Fibroblast of skin of right quadriceps (primary cell): Measurements from ENCODE around the gene RNF207.

Experiments
- DNase-seq: peaks from one replicate; pipeline ENCODE4 v3.0.0-alpha.2; 2013

The RNF207 gene

DNA sequence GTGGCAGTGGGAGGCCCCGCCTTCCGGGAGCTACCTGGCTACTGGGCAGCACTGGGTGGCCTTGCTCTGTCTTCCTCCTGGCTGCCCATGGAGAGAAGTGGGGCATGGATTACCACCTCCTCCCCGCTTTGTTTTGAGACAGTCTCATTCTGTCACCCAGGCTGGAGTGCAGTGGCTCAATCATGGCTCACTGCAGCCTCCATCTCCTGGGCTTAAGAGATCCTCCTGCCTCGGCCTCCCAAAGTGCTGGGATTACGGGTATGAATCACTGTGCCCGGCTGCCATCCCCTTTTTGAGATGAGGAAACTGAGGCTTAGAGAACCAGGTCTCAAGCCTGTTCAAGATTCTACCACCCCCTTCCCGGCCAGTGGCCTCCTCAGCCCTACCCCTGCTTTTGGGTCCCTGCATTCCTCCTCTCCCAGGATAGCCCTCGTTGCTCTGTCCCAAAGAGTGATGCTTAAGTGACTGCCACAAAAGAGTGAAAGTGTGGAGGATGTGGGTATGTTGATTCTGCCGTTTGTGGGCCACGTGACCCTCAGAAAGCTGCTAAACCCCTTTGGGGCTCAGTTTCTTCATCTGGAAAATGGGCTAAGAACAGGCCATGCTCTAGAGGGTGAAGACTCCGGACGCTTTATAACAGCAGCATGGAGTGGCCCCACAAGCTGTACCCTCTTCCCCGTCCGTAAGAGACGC is 45.9 kb downstream of the RNF207 start:
- no peak for DNase-seq

DNA sequence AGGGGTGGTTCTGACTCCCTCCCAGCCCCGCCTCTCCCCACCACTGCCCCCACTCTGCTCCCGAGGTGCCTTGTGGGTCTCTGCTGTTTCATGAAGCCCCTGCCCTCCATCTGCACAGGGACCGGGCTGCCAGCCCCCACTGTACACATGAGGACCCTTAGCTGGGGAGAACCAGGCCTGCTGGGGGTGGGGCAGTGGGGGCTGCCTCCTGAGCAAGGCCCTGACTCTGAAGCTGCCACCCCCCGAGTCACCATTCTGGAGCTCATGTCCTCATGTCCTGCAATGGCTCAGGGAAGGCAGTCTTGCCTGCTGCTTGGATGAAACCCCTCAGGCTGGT is 46.4 kb downstream of the RNF207 start:
- no peak for DNase-seq

DNA sequence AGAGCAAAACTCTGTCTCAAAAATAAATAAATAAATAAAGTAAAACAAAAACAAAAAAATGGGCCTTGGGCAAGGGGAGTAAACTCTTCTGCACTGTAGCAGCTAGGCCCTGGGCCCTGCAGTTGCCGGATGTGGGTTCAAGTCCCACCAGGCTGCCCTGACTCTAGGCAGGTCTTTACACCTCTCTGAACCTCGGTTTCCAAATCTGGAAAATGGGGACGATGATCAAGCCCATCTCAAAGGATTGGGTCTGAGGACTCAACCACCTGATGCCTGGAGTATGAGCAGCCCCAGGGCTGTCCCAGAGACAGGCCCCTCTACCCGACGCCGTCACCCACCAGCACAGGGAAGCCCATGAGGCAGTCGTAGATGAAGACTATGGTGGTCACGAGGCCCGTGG is 47.5 kb downstream of the RNF207 start:
- DNase-seq = no peak

DNA sequence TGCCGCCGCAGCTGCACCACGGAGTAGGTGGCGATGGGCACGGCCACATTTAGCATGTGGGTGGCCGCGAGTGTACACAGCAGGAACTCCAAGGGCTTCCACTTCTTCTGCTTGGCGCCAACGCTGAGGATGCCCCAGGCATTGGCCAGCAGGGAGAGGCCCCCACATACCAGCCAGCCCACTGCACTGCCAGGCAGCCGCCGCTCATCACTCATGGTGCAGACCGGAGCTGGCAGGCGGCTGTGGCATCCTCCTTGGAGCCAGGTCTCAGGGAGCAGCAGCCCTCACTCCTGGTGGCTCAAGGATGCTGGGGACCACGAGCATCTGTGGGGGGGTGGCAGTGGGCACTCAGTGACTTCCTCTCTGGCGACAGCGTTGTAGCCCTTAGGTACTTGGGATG is 48.8 kb downstream of the RNF207 start:
- DNase-seq = no peak

DNA sequence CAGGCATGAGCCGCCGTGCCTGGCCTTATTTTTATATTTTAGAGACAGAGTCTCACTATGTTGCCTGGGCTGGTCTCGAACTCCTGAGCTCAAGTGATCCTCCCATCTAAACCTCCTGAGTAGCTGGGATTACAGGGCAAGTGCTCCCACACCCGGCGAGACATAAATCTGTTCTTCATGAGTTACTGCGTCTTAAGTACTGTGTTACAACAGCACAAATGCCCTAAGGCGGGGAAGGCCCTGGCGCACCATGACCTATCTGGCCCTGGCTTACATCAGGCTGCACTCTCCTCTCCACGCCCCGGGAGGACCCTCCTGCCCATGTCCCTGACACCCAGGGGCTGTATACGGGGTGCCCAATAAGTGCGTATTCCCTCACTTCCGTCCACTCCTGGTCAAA is 50.7 kb downstream of the RNF207 start:
- no peak for DNase-seq

DNA sequence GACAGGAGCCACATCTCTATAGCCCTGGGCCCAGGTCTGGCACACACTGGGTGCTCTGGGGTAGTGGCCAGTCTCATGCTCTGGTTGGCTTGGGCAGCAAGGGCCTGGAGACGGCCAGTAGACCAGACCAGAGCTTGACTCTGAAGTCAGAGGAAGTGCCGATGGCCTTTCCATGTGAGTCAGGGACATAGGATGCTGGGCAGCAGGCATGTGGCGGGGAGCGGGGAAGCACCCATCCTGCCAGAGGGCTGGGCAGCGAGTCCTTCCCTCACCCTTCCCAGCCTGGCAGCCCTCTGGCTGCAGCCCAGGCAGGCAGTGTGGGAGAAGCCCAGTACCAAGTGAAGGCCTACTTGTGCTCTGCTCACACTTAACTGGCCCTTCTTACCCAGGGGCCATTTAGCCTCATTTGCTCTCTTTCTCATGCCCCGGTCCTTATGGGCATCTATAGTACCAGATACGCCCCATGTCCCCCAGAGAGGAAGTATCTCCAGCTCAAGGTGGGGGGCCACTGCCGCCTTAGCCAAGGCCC is 51.7 kb downstream of the RNF207 start:
- DNase-seq = no peak

DNA sequence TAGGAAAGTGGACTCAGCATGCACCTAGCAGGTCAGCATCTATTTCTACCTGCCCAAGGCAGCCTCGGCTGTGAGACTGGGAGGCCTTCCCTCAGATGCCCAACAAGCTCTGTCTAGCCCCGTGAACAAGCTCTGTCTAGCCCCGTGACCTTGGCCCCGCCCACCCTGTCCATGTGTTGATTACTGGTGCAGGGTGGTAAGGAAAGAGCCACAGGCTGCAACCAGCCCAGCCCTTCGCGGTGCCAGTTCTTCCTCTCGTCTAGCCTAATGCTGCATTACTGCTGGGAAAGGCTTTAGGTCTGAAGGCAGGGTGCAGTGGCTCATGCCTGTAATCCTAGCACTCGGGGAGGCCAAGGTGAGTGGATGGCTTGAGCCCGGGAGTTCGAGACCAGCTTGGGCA is 52.8 kb downstream of the RNF207 start:
- DNase-seq = no peak

DNA sequence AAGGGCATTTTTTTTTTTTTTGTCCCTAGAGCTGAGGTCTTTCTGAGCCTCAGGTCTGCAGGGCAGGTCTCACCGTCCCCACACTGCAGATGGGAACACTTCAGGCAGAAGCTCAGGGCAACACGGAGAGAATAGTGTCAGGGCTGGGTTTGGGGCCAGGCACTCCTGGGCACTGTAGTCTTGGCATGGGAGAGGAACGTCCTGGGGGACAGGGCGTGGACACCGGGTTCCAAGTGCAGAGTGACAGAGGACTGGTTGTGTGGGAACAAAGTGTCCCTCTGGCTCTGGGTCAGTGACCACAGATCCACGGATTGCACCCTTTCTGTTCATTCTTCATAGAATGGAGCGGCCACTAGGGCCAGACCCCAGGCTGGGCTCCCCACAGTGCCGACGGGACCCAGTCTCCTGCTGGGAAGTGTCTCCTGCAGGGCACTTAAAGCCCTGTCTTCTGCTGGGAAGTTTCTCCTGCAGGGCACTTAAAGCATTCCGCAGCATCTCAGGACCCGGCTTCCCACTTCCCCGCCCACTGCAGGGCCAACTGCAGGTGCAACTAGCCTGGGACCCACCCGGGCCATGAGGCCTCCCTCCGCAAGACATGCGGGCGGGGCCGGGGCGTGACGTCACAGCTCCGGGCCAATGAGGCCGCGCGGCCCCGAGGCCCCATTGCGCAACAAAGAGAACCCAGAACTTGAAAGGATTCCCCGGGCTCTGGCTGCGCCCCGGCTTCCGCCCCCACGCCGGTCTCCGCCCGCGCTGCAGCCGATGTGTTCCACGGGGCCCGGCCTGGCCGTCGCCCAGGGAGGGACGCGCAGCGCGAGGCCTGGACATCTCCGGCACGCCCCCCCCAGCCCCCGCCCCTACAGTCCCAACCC is 53.8 kb downstream of the RNF207 start:
- peak; percentile 70 for DNase-seq

DNA sequence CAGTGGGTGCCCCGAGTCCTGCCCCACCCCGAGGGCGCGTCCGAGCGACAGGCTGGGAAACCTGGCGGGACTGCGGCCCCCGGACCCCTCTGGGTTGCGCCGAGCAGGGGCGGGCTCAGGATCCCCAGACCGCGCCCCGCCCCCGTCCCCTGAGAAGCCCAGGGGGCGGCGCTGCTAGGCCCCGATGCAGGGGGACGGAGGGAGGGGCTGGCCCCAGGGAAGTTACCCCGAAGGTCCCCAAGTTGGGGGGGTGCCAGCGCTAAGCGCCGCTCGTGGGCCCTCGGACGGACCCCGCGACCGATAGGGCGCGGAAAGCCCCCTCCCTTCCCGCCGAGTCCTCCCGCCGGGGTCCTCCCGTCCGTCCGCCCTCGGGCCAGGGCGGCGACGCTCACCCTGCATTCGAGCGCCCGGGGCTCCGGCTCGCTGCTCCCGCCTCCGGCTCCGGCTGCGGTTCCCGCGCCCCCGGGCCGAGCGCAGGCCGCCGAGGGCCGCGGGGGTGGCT is 54.6 kb downstream of the RNF207 start:
- no peak for DNase-seq

DNA sequence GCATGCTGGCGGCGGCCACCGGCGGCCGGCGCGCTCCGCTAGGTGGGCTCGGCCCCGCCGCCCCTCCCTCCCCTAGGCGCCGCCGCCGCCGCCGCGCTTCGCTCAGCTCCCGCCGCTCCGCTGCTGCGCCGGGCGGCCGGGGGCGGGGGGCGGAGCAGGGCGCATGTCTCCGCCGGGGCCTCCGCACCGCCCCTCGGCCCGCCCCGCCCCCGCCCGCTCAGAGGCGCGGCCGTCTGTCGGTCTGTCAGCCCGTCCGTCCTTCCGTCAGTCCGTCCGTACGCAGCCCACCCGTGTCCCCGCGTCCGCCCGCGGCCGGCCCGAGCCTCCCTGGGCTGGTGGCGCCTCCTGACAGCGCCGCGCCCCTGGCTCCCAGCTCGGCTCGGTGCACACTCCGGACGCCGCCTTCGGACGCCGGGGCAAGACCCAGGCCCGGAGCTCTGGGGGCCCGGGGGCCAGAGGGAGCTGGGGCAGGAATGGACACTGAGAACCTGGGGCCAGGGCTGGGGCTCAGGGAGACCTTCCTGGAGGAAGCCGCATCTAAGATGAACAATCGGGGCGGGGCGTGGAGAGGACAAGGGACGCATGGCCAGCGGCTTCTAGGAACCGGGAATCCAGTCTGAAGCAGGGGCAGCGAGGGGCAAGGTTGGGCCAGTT is 55.2 kb downstream of the RNF207 start, which contains the start of gene GPR153:
TSS of gene GPR153 (minus strand) at position 138 of the 654 bp plus-strand sequence. CDS start 6,193 bp downstream, outside the sequence.
- peak; percentile 38 for DNase-seq

DNA sequence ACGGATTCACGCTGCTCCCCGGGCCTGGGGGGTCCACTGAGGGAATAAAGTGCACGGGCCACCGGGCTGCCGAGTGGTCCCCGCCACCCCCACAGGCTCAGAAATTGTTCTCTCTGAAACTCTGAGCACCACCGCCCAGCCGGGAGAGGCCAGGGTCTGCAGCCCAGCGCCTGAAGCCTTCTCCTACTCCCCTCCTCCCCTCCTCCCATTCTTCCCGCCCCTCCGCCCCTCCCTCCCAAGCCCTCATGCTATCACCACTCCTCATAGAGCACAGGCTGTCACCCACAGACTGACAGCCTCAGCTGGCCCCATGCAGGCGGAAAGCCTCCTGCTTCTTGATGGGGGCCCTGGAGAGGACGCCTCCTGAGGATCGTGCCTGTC is 55.7 kb downstream of the RNF207 start:
- no peak for DNase-seq

DNA sequence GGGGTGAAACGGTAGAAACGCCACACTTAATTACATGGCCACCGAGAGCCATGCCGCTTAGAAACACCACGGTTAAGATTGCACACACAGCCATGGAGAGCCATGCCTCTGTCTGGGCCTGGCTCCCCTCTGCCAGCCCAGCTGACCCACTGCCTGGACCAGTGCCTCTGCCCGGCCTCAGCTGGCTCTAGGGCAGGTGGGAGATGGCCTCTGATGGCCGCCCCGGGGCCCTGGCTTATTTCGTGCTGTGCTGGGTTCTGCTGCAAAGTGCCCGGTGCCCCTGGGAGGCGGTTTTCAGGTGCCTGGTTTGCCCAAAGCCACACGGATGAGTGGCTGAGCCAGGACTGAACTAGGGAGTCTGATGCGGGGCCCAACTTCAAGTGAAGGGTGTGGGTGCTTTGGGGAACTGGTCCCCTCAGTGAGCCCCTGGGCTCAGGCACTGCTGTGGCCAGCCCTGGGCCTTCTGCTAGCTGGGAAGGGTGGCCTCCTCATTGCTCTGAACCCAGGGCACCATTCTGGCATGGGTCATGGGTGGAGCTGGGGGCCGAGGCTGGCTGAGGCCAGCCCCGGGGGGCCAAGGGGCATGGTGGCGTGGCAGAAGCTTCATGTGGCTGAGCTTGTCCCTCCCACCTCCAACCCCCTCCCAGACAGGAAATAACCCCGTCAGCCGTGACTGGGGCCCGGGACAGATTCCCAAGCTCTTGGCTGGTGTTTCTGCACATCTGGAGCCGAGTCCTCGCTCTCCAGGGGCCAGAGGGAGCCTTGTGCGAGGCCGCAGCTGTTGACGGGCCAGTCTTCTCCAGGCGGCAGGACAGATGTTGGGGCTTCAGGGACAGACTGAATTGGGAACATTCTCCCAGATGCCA is 56.9 kb downstream of the RNF207 start:
- no peak for DNase-seq

DNA sequence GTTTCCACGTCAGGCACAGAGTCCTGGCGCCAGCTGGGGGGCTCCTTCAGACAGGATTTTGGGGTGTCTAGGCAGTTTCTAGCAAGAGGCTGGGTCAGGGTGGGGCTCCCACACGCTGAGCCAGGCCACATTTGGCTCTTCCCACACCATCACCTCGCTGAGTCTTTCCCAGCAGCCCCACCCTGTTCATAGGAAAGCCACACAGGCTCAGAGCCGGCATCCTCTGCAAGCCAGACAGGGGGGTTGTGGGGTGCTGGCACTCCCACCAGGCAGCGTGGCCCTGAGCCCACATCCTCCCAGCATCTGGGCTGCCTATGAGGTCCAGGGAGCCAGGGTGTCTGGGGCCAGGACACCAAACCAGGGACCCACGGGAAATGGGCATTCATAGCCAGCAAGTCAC is 57.8 kb downstream of the RNF207 start:
- no peak for DNase-seq

DNA sequence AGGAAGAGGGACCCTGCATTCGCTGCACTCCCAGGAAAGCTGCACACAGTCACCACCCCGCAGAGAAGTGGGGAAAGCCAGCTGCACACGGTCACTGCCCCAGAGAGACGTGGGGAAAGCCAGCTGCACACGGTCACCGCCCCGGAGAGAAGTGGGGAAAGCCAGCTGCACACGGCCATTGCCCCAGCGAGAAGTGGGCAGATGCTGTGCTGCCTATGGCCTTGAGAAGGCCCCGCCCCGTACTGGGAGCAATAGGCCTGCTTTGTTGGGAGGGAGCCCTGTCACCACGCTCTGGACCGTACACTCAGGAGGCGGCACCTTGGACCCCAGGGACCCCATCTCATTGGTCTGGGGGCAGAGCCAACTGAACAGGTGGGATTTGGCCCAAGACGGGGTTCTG is 59.2 kb downstream of the RNF207 start:
- no peak for DNase-seq

DNA sequence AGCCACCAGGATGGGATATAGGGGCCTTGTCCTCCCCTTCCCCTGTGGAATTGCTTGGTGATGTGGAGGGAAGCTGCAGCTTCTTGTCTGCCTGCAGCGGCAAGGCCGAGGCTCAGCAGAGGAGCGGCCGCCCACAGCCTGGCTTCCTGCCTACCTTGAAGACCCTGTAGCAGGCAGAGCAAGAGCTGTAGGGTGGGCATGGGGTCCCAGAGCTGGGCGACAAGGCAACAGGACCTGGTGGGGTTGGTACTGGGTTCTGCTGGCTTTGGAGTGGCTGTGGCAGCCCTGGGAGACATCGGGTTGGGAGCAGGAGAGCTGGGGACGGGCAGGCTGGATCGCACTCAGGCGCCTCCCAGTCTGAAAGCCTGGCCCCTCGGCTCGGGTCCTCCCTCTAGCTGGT is 60.7 kb downstream of the RNF207 start:
- DNase-seq = no peak

DNA sequence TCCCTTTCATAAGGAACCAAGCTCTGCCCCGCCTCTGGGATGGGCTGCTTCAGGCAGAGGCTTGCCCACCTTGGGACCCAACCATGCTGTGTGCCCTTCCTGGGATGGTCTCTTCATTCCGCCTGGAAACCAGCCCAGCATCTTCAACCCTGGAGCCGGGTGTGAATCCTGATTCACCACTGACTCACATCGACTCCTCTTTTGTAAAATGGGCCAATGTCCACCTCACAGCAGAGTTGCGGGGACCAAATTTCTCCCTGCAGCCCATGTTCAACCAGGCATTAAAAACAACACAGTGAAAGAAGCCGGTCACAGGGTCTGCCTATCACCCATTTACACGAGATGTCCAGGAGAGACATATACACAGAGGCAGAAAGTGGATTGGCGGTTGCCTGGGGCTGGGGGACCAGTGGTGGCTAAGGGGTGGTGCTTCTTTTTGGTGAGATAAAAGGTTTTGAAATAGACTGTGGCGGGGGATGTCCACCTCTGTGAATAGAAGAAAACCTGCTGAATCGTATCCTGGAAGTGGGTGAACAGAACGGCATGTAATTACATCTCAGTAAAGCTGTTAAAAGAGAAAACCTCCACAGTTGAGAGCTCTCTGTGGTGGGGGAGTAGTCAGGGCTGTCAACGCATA is 61.9 kb downstream of the RNF207 start:
- peak; percentile 34 for DNase-seq

DNA sequence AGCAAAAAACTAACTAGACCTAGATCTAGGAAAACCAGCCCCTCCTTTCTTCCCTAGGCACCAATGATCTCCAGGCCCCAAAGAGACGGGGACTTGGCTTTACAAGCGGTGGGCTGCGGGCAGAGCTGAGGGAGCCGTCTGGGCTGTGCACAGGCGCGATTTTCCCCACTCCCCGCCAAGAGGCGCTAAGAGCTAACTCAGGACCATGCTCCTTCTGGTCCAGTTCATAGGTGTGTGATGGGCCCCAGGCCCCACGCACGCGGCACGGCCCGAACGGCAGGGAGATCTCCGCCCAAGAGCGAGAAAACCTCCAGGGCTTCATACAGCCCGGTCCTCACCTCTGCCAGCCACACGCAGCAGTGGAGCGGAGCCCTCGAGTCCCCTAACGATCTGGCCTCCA is 62.5 kb downstream of the RNF207 start:
- no peak for DNase-seq

DNA sequence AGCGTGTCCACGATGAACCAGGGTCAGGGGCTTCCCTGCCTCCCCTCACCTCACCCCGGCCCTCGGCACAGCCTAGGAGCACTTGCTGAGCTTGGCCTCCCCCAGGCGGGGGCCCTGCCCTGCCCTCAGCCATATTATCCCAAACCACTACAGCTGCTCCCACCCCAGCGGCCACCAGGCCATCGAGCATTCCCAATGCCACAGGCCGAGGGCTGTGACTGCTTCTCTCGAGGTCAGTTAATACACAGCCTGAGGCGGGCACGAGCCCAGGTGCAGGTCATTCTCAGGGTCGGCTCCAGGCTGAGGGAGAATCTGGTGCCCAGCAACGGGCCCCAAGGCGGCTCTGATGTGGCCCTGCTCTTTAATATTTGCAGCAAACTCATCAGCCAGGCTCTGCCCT is 63.4 kb downstream of the RNF207 start:
- DNase-seq = no peak

DNA sequence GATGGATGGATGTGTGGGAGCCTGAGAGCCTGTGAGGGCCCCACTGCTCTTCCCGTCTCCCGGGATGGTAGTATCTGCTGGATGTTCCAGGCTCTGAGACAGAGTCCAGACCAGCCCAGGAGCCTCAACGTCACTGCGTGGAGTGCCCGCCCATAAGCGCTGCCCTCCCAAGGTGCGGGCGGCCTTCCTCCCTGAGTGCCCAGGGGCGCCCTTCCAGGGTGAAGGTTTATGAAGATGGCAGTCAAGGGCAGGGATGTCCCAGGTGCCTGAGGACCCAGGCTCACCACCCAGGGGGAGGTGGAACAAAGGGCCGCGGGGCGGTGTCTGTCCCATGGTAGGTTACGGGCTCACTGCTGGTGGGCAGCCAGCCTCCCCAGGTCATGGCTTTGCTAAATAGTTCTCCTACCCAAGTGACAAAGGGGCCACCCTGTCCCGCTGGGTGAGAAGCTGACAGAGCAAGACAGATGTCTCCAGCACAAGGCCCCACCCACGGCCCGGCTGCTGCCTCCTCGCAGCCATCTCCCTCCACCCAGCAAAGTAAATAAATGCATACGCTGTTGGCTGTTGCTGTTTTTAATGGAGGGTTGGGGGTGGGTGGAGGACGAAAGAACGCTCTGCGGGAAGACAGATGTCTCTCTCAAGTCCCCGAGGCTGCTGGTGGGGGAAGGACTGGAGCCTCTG is 63.9 kb downstream of the RNF207 start:
- no peak for DNase-seq

DNA sequence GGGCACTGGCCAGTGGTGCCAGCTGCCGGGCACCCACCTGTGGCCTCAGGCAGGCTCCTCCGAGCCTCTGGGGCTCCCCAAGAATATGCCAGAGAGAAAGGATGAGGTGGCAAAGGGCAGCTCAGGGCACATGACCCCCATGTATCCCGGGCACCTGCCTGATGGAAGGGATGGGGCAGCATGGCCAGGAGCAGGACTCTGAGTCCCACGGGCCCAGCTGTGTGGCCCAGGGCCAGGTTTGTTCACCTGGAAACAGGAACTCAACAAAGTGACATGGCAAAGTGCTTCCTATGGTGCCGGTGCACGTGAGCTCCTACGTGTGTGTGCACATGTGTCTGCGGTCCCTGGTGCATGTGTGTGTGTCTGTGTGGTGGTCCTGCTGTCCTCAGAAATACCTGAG is 64.5 kb downstream of the RNF207 start:
- no peak for DNase-seq
